Sigmoid colon (tissue), 7 donors: Measurements from ENCODE around the gene WIF1. TPM values are rescaled to one million over a fixed set of nuclear protein-coding genes. Genes with fewer than 3 reads are reported as not detected.

Source experiments
- DNase-seq: peaks from one replicate; pipeline ENCODE4 v3.0.0-alpha.2; 2019
- H3K27ac ChIP-seq, 4 donors: fragments of 200-600 bp; sonication (generic); one replicate each; pipeline ENCODE4 v1.5.1; 2016 to 2019; ENCODE audit warnings: mild to moderate bottlenecking in 1 of 4
- H3K27me3 ChIP-seq, 3 donors: fragments of 200-600 bp; sonication (generic); one replicate each; pipeline ENCODE4 v1.5.1; 2019; ENCODE audit warnings: mild to moderate bottlenecking in 1 of 3
- H3K36me3 ChIP-seq, 4 donors: fragments of 200-600 bp; sonication (generic); one replicate each; pipeline ENCODE4 v1.5.1; 2016 to 2019
- H3K4me1 ChIP-seq, 4 donors: fragments of 200-600 bp; sonication (generic); one replicate each; pipeline ENCODE4 v1.5.1; 2017 to 2019
- H3K4me3 ChIP-seq, 4 donors: fragments of 200-600 bp; sonication (generic); one replicate each; pipeline ENCODE4 v1.5.1; 2017 to 2019; ENCODE audit warnings: mild to moderate bottlenecking in 2 of 4, moderate library complexity in 1 of 4
- H3K9me3 ChIP-seq, 4 donors: fragments of 200-600 bp in 3 of 4; sonication (generic) in 3 of 4; one replicate each; pipeline versions ENCODE4 v1.5.1 to v1.6.1; 2013 to 2019
- EP300 ChIP-seq, 4 donors: sonication (generic); formaldehyde crosslinking; IDR thresholded peaks; one replicate each; pipeline ENCODE4 v1.6.1; 2017; ENCODE audit warnings: antibody characterized with exemption in 4 of 4
- POLR2A ChIP-seq, 2 donors: fragments of 450-650 bp; IDR thresholded peaks; one replicate each; pipeline ENCODE4 v1.6.1; 2016; ENCODE audit warnings: antibody characterized with exemption in 2 of 2, mild to moderate bottlenecking in 2 of 2, moderate library complexity in 2 of 2
- POLR2AphosphoS5 ChIP-seq, 4 donors: sonication (generic); formaldehyde crosslinking; IDR thresholded peaks; one replicate each; pipeline ENCODE4 v1.6.1; 2017; ENCODE audit warnings: antibody characterized with exemption in 4 of 4
- WGBS, 2 donors: extraction: QIAGEN DNeasy Blood & Tissue Kit; methylation state at CpG; one replicate each; pipeline ENCODE4 v1.1.7; 2013; 5-methylcytosine and 5-hydroxymethylcytosine counted together
- intact Hi-C: fragments of 100-400 bp; cut with DNase I; formaldehyde crosslinking; loops from one replicate; pipeline ENCODE4 v1.15.1; 2023
- polyA plus RNA-seq, 3 donors: library from polyadenylated mRNA; stranded (reverse); fragments of 200-250 nt; gene quantifications; one replicate each; pipeline ENCODE4 v1.2.3, GENCODE V29; 2013
- total RNA-seq, 4 donors: library from RNA; depleted of rRNA; stranded (reverse); fragments of >200 nt; gene quantifications; one replicate each; pipeline ENCODE4 v1.1.0, GENCODE V29; 2016
- TF ChIP-seq, protein P1 (sequence below), 4 experiments: fragments of 450-650 bp in 3 of 4; fragments of 200-600 bp in 1 of 4; IDR thresholded peaks; one replicate each; pipeline ENCODE4 v1.5.1; 2016 to 2019; ENCODE audit warnings: antibody characterized with exemption in 4 of 4, mild to moderate bottlenecking in 3 of 4, moderate library complexity in 2 of 4
- donor health status: healthy with polysubstance abuse.
- donor health status: Bipolar disorder and iron deficiency.
- donor health status: healthy.

The WIF1 gene
- total and polyA plus RNA-seq, 7 donors: 0.15 TPM; not detected in 6

DNA sequence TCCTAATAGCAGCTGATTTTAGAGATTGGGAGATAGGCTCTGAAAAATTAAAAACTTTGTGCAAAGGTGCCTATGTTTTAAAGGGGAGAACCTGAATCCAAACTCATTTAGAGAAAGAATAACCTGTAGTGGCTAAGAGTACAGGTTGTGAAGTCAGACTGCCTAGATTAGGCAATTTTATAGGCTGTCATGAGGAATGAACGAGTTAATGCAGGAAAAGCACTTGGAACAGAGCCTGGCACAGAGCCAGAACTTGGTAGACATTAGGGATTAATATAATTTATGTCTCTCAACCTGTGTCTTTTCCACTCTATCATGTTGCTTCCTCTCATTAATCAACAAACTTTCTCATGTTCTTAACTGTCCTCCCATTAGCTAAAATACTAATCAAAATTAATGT lies 98.1 kb downstream of the WIF1 start:
- TF ChIP-seq, protein P1, sequence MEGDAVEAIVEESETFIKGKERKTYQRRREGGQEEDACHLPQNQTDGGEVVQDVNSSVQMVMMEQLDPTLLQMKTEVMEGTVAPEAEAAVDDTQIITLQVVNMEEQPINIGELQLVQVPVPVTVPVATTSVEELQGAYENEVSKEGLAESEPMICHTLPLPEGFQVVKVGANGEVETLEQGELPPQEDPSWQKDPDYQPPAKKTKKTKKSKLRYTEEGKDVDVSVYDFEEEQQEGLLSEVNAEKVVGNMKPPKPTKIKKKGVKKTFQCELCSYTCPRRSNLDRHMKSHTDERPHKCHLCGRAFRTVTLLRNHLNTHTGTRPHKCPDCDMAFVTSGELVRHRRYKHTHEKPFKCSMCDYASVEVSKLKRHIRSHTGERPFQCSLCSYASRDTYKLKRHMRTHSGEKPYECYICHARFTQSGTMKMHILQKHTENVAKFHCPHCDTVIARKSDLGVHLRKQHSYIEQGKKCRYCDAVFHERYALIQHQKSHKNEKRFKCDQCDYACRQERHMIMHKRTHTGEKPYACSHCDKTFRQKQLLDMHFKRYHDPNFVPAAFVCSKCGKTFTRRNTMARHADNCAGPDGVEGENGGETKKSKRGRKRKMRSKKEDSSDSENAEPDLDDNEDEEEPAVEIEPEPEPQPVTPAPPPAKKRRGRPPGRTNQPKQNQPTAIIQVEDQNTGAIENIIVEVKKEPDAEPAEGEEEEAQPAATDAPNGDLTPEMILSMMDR (IDR thresholded peaks at IDR 0.05): no peak
- TF ChIP-seq POLR2A (IDR thresholded peaks at IDR 0.05) (no peak), POLR2AphosphoS5 (IDR thresholded peaks at IDR 0.05) (no peak), EP300 (IDR thresholded peaks at IDR 0.05) (no peak)
- H3K27me3 ChIP-seq: no peaks in the 10 kb centered on the region
- H3K9me3 ChIP-seq: peaks cover 0 to 4% (median 0%) of the 10 kb centered on the region in 4 donors
- H3K36me3 ChIP-seq: no peaks in the 10 kb centered on the region
- no peak overlapping the region for H3K27ac ChIP-seq
- H3K4me3 ChIP-seq: no peak overlapping the region
- 11 to 45% methylated on average over 1 of the region's 1 CpG for WGBS, 2 donors
- intact Hi-C loops: no loop called here
- H3K4me1 ChIP-seq: no peaks in the 10 kb centered on the region
- DNase-seq: no peak

- peaks cover 0 to 4% (median 0%) of the 10 kb centered on the region in 4 donors for H3K9me3 ChIP-seq
- intact Hi-C loops: no loop called here
- H3K27me3 ChIP-seq: no peaks in the 10 kb centered on the region
- WGBS, 2 donors: 12 to 62% methylated on average over 3 of the region's 3 CpGs
- H3K4me1 ChIP-seq: no peaks in the 10 kb centered on the region
- no peak for DNase-seq
- TF ChIP-seq POLR2AphosphoS5 (IDR thresholded peaks at IDR 0.05) (no peak), EP300 (IDR thresholded peaks at IDR 0.05) (no peak), POLR2A (IDR thresholded peaks at IDR 0.05) (no peak)
- TF ChIP-seq, protein P1 (IDR thresholded peaks at IDR 0.05): no peak
- no peak overlapping the region for H3K27ac ChIP-seq
- no peak overlapping the region for H3K4me3 ChIP-seq
- H3K36me3 ChIP-seq: no peaks in the 10 kb centered on the region
Measured at GRCh38 chr12:65022421-65022820, 98.7 kb downstream of the WIF1 start.

DNA sequence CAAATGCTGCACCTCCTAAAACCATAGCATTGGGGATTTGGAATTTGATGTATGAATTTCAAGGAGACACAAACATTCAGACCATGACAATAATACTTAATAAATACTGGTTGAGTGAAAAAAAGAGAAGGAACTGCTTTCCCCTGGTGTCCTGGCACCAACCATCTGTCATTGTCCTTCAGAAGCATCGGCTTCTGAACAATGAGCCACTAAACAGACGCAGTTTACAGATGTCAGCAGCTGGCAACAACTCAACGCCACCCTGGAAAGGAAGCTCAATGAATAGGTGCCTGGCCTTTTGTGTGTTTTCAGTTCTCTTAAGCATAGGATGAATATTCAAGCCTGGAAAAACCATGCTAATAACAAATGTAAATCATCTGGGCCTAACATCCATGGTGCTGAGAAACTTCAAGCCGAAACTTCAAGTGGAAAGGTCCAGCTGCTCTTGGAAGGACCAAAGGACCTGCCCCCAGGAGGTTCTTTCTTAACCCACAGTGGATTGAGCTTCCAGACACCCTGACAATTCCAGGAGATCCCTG lies 101.3 kb downstream of the WIF1 start:
- intact Hi-C loops: no loop called here
- Histone ChIP-seq H3K4me3 (no peak overlapping the region), H3K27me3 (peaks cover 0 to under 1% (median 0%) of the 10 kb centered on the region in 3 donors), H3K36me3 (no peaks in the 10 kb centered on the region), H3K4me1 (no peaks in the 10 kb centered on the region), H3K27ac (no peak overlapping the region), H3K9me3 (no peaks in the 10 kb centered on the region)
- DNase-seq: no peak
- 83 to 89% methylated on average over 4 of the region's 4 CpGs for WGBS, 2 donors
- TF ChIP-seq, protein P1 (IDR thresholded peaks at IDR 0.05): no peak
- TF ChIP-seq POLR2A (IDR thresholded peaks at IDR 0.05): no peak
- no peak for TF ChIP-seq POLR2AphosphoS5 (IDR thresholded peaks at IDR 0.05)
- TF ChIP-seq EP300 (IDR thresholded peaks at IDR 0.05): no peak

- H3K27ac ChIP-seq: no peak overlapping the region
- no peak for DNase-seq
- no peak overlapping the region for H3K4me3 ChIP-seq
- H3K4me1 ChIP-seq: no peaks in the 10 kb centered on the region
- H3K9me3 ChIP-seq: no peaks in the 10 kb centered on the region
- H3K36me3 ChIP-seq: no peaks in the 10 kb centered on the region
- intact Hi-C loops: no loop called here
- TF ChIP-seq, protein P1 (IDR thresholded peaks at IDR 0.05): no peak
- TF ChIP-seq POLR2AphosphoS5 (IDR thresholded peaks at IDR 0.05): no peak
- no peak for TF ChIP-seq EP300 (IDR thresholded peaks at IDR 0.05)
- no peak for TF ChIP-seq POLR2A (IDR thresholded peaks at IDR 0.05)
- peaks cover 0 to 6% (median 0%) of the 10 kb centered on the region in 3 donors for H3K27me3 ChIP-seq
Measured at GRCh38 chr12:65016881-65017650, 104.0 kb downstream of the WIF1 start.
